ENCODE data around the gene ITPR2. TPM values are rescaled to one million over a fixed set of nuclear protein-coding genes. Genes with fewer than 3 reads are reported as not detected.
"Not testable (repeated sequence)": the region's sequence is repeated elsewhere in the genome, so short reads cannot be mapped to it uniquely, and the experiment has no call there.

Gene ITPR2
- polyA plus RNA-seq, 1 experiment: 3.4 TPM

- CTCF ChIA-PET: interaction anchor here (1.0 to 1.2 kb wide), 2 partner anchors 23 to 559 kb away, joined by 3 to 4 read pairs; no protein-coding TSS in a partner anchor
- no peak overlapping the region for H3K27ac ChIP-seq (ENCODE audit: low read depth, low read length)
- no peak for DNase-seq (ENCODE audit: low read depth, low spot score)
- no peaks in the 10 kb centered on the region for H3K9me3 ChIP-seq (ENCODE audit: control insufficient read depth, insufficient read depth, low read length)
- H3K27me3 ChIP-seq (ENCODE audit: control insufficient read depth, insufficient read depth, low read length): no peaks in the 10 kb centered on the region
- TF ChIP-seq, protein P1, sequence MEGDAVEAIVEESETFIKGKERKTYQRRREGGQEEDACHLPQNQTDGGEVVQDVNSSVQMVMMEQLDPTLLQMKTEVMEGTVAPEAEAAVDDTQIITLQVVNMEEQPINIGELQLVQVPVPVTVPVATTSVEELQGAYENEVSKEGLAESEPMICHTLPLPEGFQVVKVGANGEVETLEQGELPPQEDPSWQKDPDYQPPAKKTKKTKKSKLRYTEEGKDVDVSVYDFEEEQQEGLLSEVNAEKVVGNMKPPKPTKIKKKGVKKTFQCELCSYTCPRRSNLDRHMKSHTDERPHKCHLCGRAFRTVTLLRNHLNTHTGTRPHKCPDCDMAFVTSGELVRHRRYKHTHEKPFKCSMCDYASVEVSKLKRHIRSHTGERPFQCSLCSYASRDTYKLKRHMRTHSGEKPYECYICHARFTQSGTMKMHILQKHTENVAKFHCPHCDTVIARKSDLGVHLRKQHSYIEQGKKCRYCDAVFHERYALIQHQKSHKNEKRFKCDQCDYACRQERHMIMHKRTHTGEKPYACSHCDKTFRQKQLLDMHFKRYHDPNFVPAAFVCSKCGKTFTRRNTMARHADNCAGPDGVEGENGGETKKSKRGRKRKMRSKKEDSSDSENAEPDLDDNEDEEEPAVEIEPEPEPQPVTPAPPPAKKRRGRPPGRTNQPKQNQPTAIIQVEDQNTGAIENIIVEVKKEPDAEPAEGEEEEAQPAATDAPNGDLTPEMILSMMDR (IDR thresholded peaks at IDR 0.05; ENCODE audit: low read depth, low read length): no peak
- H3K4me3 ChIP-seq (ENCODE audit: low read depth, low read length): no peak overlapping the region
- POLR2A ChIA-PET: no interaction called here
Measured at GRCh38 chr12:26678697-26679660, 154.0 kb downstream of the ITPR2 start.

GRCh38 chr12:26671487-26671886 lies 161.5 kb downstream of the ITPR2 start:
- H3K9me3 ChIP-seq (ENCODE audit: control insufficient read depth, insufficient read depth, low read length); H3K27me3 ChIP-seq (ENCODE audit: control insufficient read depth, insufficient read depth, low read length); DNase-seq (ENCODE audit: low read depth, low spot score); POLR2A ChIA-PET; H3K27ac ChIP-seq (ENCODE audit: low read depth, low read length); H3K4me3 ChIP-seq (ENCODE audit: low read depth, low read length); CTCF ChIA-PET: not testable (repeated sequence)

- DNase-seq (ENCODE audit: low read depth, low spot score): no peak
- TF ChIP-seq, protein P1 (IDR thresholded peaks at IDR 0.05; ENCODE audit: low read depth, low read length): no peak
- CTCF ChIA-PET: interaction anchor here (1.0 kb wide), 1 partner anchor 55 kb away, joined by 3 read pairs; no protein-coding TSS in a partner anchor
- no peaks in the 10 kb centered on the region; the same call in 1 of the 2 replicates for H3K9me3 ChIP-seq (ENCODE audit: control insufficient read depth, insufficient read depth, low read length)
- POLR2A ChIA-PET: no interaction called here
- H3K27ac ChIP-seq (ENCODE audit: low read depth, low read length): no peak overlapping the region
- no peak overlapping the region for H3K4me3 ChIP-seq (ENCODE audit: low read depth, low read length)
- H3K27me3 ChIP-seq (ENCODE audit: control insufficient read depth, insufficient read depth, low read length): no peaks in the 10 kb centered on the region
Measured at GRCh38 chr12:26668847-26669246, 164.1 kb downstream of the ITPR2 start.

GRCh38 chr12:26668230-26668629 lies 164.8 kb downstream of the ITPR2 start:
- TF ChIP-seq, protein P1 (IDR thresholded peaks at IDR 0.05; ENCODE audit: low read depth, low read length): no peak
- Histone ChIP-seq H3K27ac (ENCODE audit: low read depth, low read length) (no peak overlapping the region), H3K4me3 (ENCODE audit: low read depth, low read length) (no peak overlapping the region), H3K27me3 (ENCODE audit: control insufficient read depth, insufficient read depth, low read length) (no peaks in the 10 kb centered on the region), H3K9me3 (ENCODE audit: control insufficient read depth, insufficient read depth, low read length) (no peaks in the 10 kb centered on the region; the same call in 1 of the 2 replicates)
- ChIA-PET POLR2A (no interaction called here), CTCF (interaction anchor here (0.6 to 1.0 kb wide), 2 partner anchors 17 to 55 kb away, joined by 3 to 4 read pairs; no protein-coding TSS in a partner anchor)
- DNase-seq (ENCODE audit: low read depth, low spot score): no peak

DNA sequence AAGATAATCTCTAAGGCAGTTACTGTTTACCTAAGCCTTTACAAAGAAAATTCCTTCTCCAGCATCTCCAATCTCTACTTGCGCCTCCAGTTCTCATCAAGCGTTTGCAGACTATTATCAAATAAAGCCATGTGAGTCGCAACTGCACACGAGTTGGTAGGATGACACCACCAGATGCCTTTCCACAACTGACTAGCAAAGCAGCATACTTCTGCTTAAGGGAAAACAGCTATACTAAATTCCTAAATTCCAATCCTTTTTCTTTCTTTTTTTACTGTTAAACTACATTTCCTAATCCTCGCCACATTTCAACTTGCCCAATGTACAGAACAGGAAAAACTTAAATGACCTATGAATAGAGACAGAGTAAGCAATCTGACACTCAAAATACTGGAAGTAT lies 166.7 kb downstream of the ITPR2 start:
- CTCF ChIA-PET: no interaction called here
- POLR2A ChIA-PET: no interaction called here
- Histone ChIP-seq H3K9me3 (ENCODE audit: control insufficient read depth, insufficient read depth, low read length) (no peaks in the 10 kb centered on the region; the same call in 1 of the 2 replicates), H3K27ac (ENCODE audit: low read depth, low read length) (no peak overlapping the region), H3K4me3 (ENCODE audit: low read depth, low read length) (no peak overlapping the region), H3K27me3 (ENCODE audit: control insufficient read depth, insufficient read depth, low read length) (no peaks in the 10 kb centered on the region)
- TF ChIP-seq, protein P1 (IDR thresholded peaks at IDR 0.05; ENCODE audit: low read depth, low read length): no peak
- no peak for DNase-seq (ENCODE audit: low read depth, low spot score)
